K562 (cell line): Measurements from ENCODE around the gene TAMALIN. TPM values are rescaled to one million over a fixed set of nuclear protein-coding genes. Genes with fewer than 3 reads are reported as not detected.

Experiments
- ATAC-seq: fragments of 200-7000 bp; cut with Tn5 transposase; 3 replicates; pipeline ENCODE4 v1.9.1; 2020; ENCODE audit warnings: moderate library complexity
- BruUV-seq: library from RNA; stranded (reverse); fragments of 400-500 nt; replicated peaks from 2 replicates; lab custom pipeline; 2021; lab: Mats Ljungman, UMichigan
- CTCF ChIA-PET: fragments of 300-600 bp; formaldehyde crosslinking; extraction: SDS; loops from one replicate; lab custom pipeline; 2021; ENCODE audit warnings: low intra/inter-chr PET ratio; lab: Yijun Ruan, JAX
- POLR2A ChIA-PET: fragments of 300-600, 350-650 bp; sonication (Branson Sonifier 250); formaldehyde crosslinking; extraction: SDS; loops from one replicate; lab custom pipeline; 2021; ENCODE audit warnings: antibody characterized with exemption, inconsistent platforms; lab: Yijun Ruan, JAX
- DNase-seq, 4 experiments: peaks; one replicate each; pipeline versions ENCODE4 v3.0.0 to v3.0.0-alpha.2; 2011 to 2018; ENCODE audit warnings: low spot score in 3 of 4, mixed read lengths in 3 of 4; ENCODE audit errors: extremely low read depth in 1 of 4
- FAIRE-seq: peaks from 2 replicates; lab custom pipeline; 2011; peaks lifted over from hg19 to GRCh38; lab: Jason Lieb, UNC
- H2AFZ ChIP-seq: 2 replicates; pipeline ENCODE4 v1.6.0; 2011; ENCODE audit warnings: low read depth, low read length, control low read depth, inconsistent platforms
- H3K27ac ChIP-seq: fragments of 200-600 bp; 3 replicates; pipeline ENCODE4 v1.8.0; 2011; ENCODE audit warnings: low read depth, mild to moderate bottlenecking, control low read depth, inconsistent platforms, low read length, moderate library complexity, mixed read lengths; ENCODE audit errors: extremely low read depth
- H3K27me3 ChIP-seq, 2 experiments: fragments of 300-600 bp in 1 of 2; 2 replicates in 1 of 2; 3 replicates in 1 of 2; pipeline versions ENCODE4 v1.6.0 to v1.8.0; 2011; ENCODE audit warnings: inconsistent platforms in 2 of 2, low read length in 2 of 2, mild to moderate bottlenecking in 1 of 2, mixed read lengths in 1 of 2, moderate library complexity in 1 of 2; ENCODE audit not compliant: control insufficient read depth in 2 of 2, insufficient read depth in 2 of 2
- H3K36me3 ChIP-seq: fragments of 300-600 bp; 3 replicates; pipeline ENCODE4 v1.8.0; 2011; ENCODE audit warnings: mild to moderate bottlenecking, low read length, inconsistent platforms; ENCODE audit not compliant: control insufficient read depth, insufficient read depth
- H3K4me1 ChIP-seq, 2 experiments: fragments of 200-600 bp in 1 of 2; replicated peaks in 1 of 2; 2 replicates in 1 of 2; 3 replicates in 1 of 2; pipeline versions ENCODE4 v1.5.1 to v1.8.0; 2011; ENCODE audit warnings: inconsistent platforms in 2 of 2, low read length in 2 of 2, mild to moderate bottlenecking in 1 of 2, mixed read lengths in 1 of 2, moderate library complexity in 1 of 2; ENCODE audit not compliant: control insufficient read depth in 2 of 2, insufficient read depth in 2 of 2
- H3K4me2 ChIP-seq: 2 replicates; pipeline ENCODE4 v1.6.1; 2011; ENCODE audit warnings: low read length, control low read depth, inconsistent platforms, mixed read lengths; ENCODE audit not compliant: insufficient read depth
- H3K4me3 ChIP-seq: fragments of 200-600 bp; sonication (generic), shearing (Covaris generic); 2 replicates; pipeline ENCODE4 v1.5.1; 2016; ENCODE audit warnings: control low read depth, inconsistent platforms
- H3K79me2 ChIP-seq: fragments of 200-600 bp; 3 replicates; pipeline ENCODE4 v1.8.0; 2011; ENCODE audit warnings: low read length, inconsistent platforms; ENCODE audit not compliant: control insufficient read depth, insufficient read depth
- H3K9ac ChIP-seq, 2 experiments: 2 replicates each; pipeline versions ENCODE4 v1.6.0 to v1.6.1; 2011; ENCODE audit warnings: low read depth in 2 of 2, low read length in 2 of 2, control low read depth in 1 of 2, inconsistent platforms in 1 of 2, mild to moderate bottlenecking in 1 of 2, mixed read lengths in 1 of 2; ENCODE audit not compliant: insufficient read depth in 1 of 2
- H3K9me1 ChIP-seq: one replicate; pipeline ENCODE4 v1.6.0; 2011; ENCODE audit warnings: inconsistent platforms, mild to moderate bottlenecking, low read length, moderate library complexity; ENCODE audit not compliant: control insufficient read depth, insufficient read depth
- H3K9me3 ChIP-seq: replicated peaks from 2 replicates; pipeline ENCODE4 v1.5.1; 2011; ENCODE audit warnings: low read depth, low read length, inconsistent platforms; ENCODE audit not compliant: control insufficient read depth, insufficient read depth
- H4K20me1 ChIP-seq: replicated peaks from 2 replicates; pipeline ENCODE4 v1.6.1; 2011; ENCODE audit warnings: low read length, inconsistent platforms, mixed read lengths; ENCODE audit not compliant: control insufficient read depth, insufficient read depth
- ARHGAP35 ChIP-seq: fragments of 450-650 bp; IDR thresholded peaks from 2 replicates; pipeline ENCODE4 v1.6.1; 2018; ENCODE audit not compliant: partially characterized antibody
- CEBPB ChIP-seq: fragments of 450-650 bp; IDR thresholded peaks from 2 replicates; pipeline ENCODE4 v1.6.1; 2016; ENCODE audit warnings: missing genetic modification characterization, missing compliant biosample characterization
- E2F5 ChIP-seq: sonication (generic); formaldehyde crosslinking; IDR thresholded peaks from 2 replicates; pipeline ENCODE4 v1.8.0; 2022; ENCODE audit warnings: mild to moderate bottlenecking, missing genetic modification reagents
- FOXP4 ChIP-seq: sonication (generic); formaldehyde crosslinking; IDR thresholded peaks from 2 replicates; pipeline ENCODE4 v1.8.0; 2022; ENCODE audit warnings: mild to moderate bottlenecking, missing genetic modification reagents, borderline replicate concordance
- HCFC1 ChIP-seq: IDR thresholded peaks from 2 replicates; pipeline ENCODE4 v1.6.1; 2012; ENCODE audit warnings: low read depth, low read length, improper control_type of control experiment
- MTF1 ChIP-seq: fragments of 250-450 bp; sonication (Bioruptor Pico); IDR thresholded peaks from 2 replicates; pipeline ENCODE4 v1.9.0; 2021; ENCODE audit warnings: moderate library complexity, mild to moderate bottlenecking, inconsistent platforms, borderline replicate concordance
- NONO ChIP-seq, 2 experiments: fragments of 200-400 bp in 1 of 2; fragments of 450-650 bp in 1 of 2; formaldehyde crosslinking in 1 of 2; IDR thresholded peaks; 2 replicates each; pipeline ENCODE4 v1.6.1; 2017; ENCODE audit warnings: low read depth in 2 of 2, mild to moderate bottlenecking in 2 of 2, moderate library complexity in 2 of 2, low read length in 1 of 2
- PHF21A ChIP-seq: fragments of 450-650 bp; IDR thresholded peaks from 2 replicates; pipeline ENCODE4 v1.6.1; 2017; ENCODE audit warnings: low read depth, borderline replicate concordance
- RBM15 ChIP-seq: fragments of 200-400 bp; formaldehyde crosslinking; IDR thresholded peaks from 2 replicates; pipeline ENCODE4 v1.6.1; 2018; ENCODE audit warnings: mild to moderate bottlenecking, low read length, moderate library complexity; ENCODE audit not compliant: insufficient read depth
- ZBTB1 ChIP-seq: sonication (generic); formaldehyde crosslinking; IDR thresholded peaks from 2 replicates; pipeline ENCODE4 v1.8.1; 2023; ENCODE audit warnings: missing genetic modification reagents, low read depth, mild to moderate bottlenecking, borderline replicate concordance
- ZNF764 ChIP-seq: fragments of 250-450 bp; sonication (Bioruptor Pico); IDR thresholded peaks from 2 replicates; pipeline ENCODE4 v1.4.0; 2020; ENCODE audit warnings: low read depth, mild to moderate bottlenecking, moderate library complexity
- WGBS: fragments of 100-300 bp; shearing (Covaris generic); methylation state at CpG from one replicate; pipeline ENCODE4 v1.1.6; 2016; ENCODE audit warnings: low coverage, mixed read lengths; ENCODE audit not compliant: insufficient coverage; ENCODE audit errors: missing lambda C conversion rate; 5-methylcytosine and 5-hydroxymethylcytosine counted together
- in situ Hi-C: fragments of 300-500 bp; cut with MboI; formaldehyde crosslinking; loops from 4 replicates; pipeline ENCODE4 v1.15.0; 2018; ENCODE audit warnings: inconsistent platforms, mixed read lengths
- intact Hi-C: fragments of 100-400 bp; cut with micrococcal nuclease; formaldehyde crosslinking; loops from 2 replicates; pipeline ENCODE4 v1.14.2; 2022
- polyA plus RNA-seq, 8 experiments: library from polyadenylated mRNA; depleted of rRNA in 4 of 8; stranded (reverse) in 5 of 8; unstranded in 3 of 8; fragments of >200 nt; fragmentation: Nextera tagmentation in 2 of 8; fragmentation: Illumina TruSeq in 1 of 8; extraction: Ambion mirVana in 2 of 8; extraction: Trizol in 1 of 8; gene quantifications; 2 replicates each; pipeline versions ENCODE4 v1.2.1 to v1.2.3, GENCODE V29; 2011 to 2014; ENCODE audit warnings: inconsistent platforms in 1 of 8, missing spikeins in 1 of 8
- total RNA-seq, 7 experiments: library from RNA; depleted of rRNA in 6 of 7; stranded (reverse); fragments of >200 nt in 6 of 7; fragmentation: Illumina TruSeq in 2 of 7; extraction: Trizol in 2 of 7; gene quantifications; 2 replicates each; pipeline versions ENCODE4 v1.2.1 to v1.2.3, GENCODE V29; 2011 to 2021; ENCODE audit warnings: low replicate concordance in 1 of 7
- TF ChIP-seq, protein P1 (sequence below): fragments of 450-650 bp; IDR thresholded peaks from 2 replicates; pipeline ENCODE4 v1.6.1; 2017; ENCODE audit warnings: antibody characterized with exemption, mild to moderate bottlenecking
- TF ChIP-seq, protein P2 (sequence below): fragments of 450-650 bp; formaldehyde crosslinking; IDR thresholded peaks from 2 replicates; pipeline ENCODE4 v1.4.0; 2020; ENCODE audit warnings: mild to moderate bottlenecking, mixed read lengths

Gene TAMALIN
- total and polyA plus RNA-seq, 9 of the 15 experiments (the other 6 are each of a cell fraction or from before 2014, with no cell fraction given), result 0.74 to 2.2 (median 1.5) TPM; not detected in 2

DNA sequence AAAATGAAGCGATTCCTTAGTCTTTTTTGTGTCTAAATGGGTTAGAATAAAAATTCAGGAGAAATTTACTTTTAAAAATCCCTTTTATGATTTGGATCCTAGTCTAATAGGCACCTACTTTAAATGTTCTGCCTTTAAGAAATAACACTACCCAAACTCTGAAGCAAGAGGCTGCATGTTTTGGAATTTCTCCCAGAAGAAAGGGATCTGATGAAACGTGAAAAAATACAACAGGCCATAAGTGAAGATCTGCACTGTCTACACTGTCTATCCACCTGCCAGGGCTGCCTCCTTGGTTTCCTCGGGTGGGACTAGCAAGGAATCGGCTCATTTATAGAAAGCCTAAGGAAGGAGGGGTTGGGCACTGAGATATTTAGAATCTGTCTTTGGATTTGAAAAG is 33.2 kb upstream of the TAMALIN start:
- POLR2A ChIA-PET, result interaction anchor here (0.7 to 0.9 kb wide), 2 partner anchors 12 to 1078 kb away, joined by 3 read pairs; no protein-coding TSS in a partner anchor
- Histone ChIP-seq H4K20me1 (peaks cover 36% of the 10 kb centered on the region), H2AFZ (no peak overlapping the region), H3K36me3 (peaks cover 32% of the 10 kb centered on the region; the same call in 2 of the 3 replicates), H3K79me2 (peaks cover 24% of the 10 kb centered on the region; the same call in 2 of the 3 replicates), H3K9ac (no peak overlapping the region), H3K4me2 (no peak overlapping the region), H3K9me1 (peaks cover 5% of the 10 kb centered on the region), H3K27me3 (no peaks in the 10 kb centered on the region), H3K4me1 (peaks cover 10 to 46% of the 10 kb centered on the region in 2 experiments; a peak in 4 of 5 replicates), H3K9me3 (no peaks in the 10 kb centered on the region), H3K4me3 (no peak overlapping the region), H3K27ac (no peak overlapping the region)
- in situ Hi-C loops (no loop called here), intact Hi-C loops (no loop called here)
- no peak for FAIRE-seq
- no peak for ATAC-seq
- no TSS peak for BruUV-seq
- CTCF ChIA-PET, result no interaction called here
- 34% methylated on average over 4 of the region's 4 CpGs for WGBS
- DNase-seq, result no peak
- TF ChIP-seq HCFC1 (no peak), RBM15 (no peak), NONO (IDR thresholded peaks at IDR 0.05; ENCODE audit: low read depth in 2 of 2, low read length in 1 of 2) (no peak), CEBPB (no peak), ZNF764 (no peak), FOXP4 (CRISPR knock-in tag) (no peak), MTF1 (CRISPR knock-in tag) (no peak), ARHGAP35 (no peak), E2F5 (CRISPR knock-in tag) (no peak), PHF21A (no peak), ZBTB1 (no peak)
- TF ChIP-seq, protein P1, sequence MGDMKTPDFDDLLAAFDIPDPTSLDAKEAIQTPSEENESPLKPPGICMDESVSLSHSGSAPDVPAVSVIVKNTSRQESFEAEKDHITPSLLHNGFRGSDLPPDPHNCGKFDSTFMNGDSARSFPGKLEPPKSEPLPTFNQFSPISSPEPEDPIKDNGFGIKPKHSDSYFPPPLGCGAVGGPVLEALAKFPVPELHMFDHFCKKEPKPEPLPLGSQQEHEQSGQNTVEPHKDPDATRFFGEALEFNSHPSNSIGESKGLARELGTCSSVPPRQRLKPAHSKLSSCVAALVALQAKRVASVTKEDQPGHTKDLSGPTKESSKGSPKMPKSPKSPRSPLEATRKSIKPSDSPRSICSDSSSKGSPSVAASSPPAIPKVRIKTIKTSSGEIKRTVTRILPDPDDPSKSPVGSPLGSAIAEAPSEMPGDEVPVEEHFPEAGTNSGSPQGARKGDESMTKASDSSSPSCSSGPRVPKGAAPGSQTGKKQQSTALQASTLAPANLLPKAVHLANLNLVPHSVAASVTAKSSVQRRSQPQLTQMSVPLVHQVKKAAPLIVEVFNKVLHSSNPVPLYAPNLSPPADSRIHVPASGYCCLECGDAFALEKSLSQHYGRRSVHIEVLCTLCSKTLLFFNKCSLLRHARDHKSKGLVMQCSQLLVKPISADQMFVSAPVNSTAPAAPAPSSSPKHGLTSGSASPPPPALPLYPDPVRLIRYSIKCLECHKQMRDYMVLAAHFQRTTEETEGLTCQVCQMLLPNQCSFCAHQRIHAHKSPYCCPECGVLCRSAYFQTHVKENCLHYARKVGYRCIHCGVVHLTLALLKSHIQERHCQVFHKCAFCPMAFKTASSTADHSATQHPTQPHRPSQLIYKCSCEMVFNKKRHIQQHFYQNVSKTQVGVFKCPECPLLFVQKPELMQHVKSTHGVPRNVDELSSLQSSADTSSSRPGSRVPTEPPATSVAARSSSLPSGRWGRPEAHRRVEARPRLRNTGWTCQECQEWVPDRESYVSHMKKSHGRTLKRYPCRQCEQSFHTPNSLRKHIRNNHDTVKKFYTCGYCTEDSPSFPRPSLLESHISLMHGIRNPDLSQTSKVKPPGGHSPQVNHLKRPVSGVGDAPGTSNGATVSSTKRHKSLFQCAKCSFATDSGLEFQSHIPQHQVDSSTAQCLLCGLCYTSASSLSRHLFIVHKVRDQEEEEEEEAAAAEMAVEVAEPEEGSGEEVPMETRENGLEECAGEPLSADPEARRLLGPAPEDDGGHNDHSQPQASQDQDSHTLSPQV, result no peak
- TF ChIP-seq, protein P2, sequence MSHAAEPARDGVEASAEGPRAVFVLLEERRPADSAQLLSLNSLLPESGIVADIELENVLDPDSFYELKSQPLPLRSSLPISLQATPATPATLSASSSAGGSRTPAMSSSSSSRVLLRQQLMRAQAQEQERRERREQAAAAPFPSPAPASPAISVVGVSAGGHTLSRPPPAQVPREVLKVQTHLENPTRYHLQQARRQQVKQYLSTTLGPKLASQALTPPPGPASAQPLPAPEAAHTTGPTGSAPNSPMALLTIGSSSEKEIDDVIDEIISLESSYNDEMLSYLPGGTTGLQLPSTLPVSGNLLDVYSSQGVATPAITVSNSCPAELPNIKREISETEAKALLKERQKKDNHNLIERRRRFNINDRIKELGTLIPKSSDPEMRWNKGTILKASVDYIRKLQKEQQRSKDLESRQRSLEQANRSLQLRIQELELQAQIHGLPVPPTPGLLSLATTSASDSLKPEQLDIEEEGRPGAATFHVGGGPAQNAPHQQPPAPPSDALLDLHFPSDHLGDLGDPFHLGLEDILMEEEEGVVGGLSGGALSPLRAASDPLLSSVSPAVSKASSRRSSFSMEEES (CRISPR knock-in tag), result no peak
